Fibroblast of lung (primary cell): ENCODE results near the gene L3MBTL4.

Experiments
- CTCF ChIP-seq, 2 donors: IDR thresholded peaks in 1 of 2; conservative IDR thresholded peaks in 1 of 2; 1 replicate in 1 of 2; 2 replicates in 1 of 2; pipeline ENCODE4 v1.5.1; 2011 to 2012; ENCODE audit warnings: low read length in 2 of 2, control low read depth in 1 of 2, inconsistent platforms in 1 of 2, low read depth in 1 of 2, mild to moderate bottlenecking in 1 of 2
- EZH2 ChIP-seq: IDR thresholded peaks from 2 replicates; pipeline ENCODE4 v1.5.1; 2012; ENCODE audit warnings: low read length, control low read depth, mild to moderate bottlenecking; ENCODE audit errors: missing control alignments

- no peak for TF ChIP-seq CTCF (conservative IDR thresholded peaks at IDR 0.05 in 1 of 2, IDR thresholded peaks at IDR 0.05 in 1 of 2; ENCODE audit: low read depth in 1 of 2, low read length in 2 of 2)
- TF ChIP-seq EZH2: no peak
These were observed 57.0 kb downstream of the L3MBTL4 start for GRCh38 chr18:6357668-6358067.
